GM12878 (cell line): ENCODE results near the gene B3GAT1. TPM values are rescaled to one million over a fixed set of nuclear protein-coding genes. Genes with fewer than 3 reads are reported as not detected.

Source experiments
- ATAC-seq: fragments of 200-7000 bp; cut with Tn5 transposase; 3 replicates; pipeline ENCODE4 v1.9.1; 2020; ENCODE audit warnings: mild to moderate bottlenecking, moderate library complexity
- BruUV-seq: library from RNA; stranded (reverse); fragments of 400-500 nt; replicated peaks from 2 replicates; lab custom pipeline; 2021; lab: Mats Ljungman, UMichigan
- CTCF ChIA-PET: fragments of 300-600 bp; sonication (Branson Sonifier 250); formaldehyde crosslinking; extraction: SDS; loops from one replicate; lab custom pipeline; 2021; ENCODE audit warnings: inconsistent platforms; lab: Yijun Ruan, JAX
- POLR2A ChIA-PET: fragments of 350-600 bp; formaldehyde crosslinking; extraction: SDS; loops from one replicate; lab custom pipeline; 2021; ENCODE audit warnings: inconsistent platforms; lab: Charles Lee
- RAD21 ChIA-PET: fragments of 300-600 bp; sonication (Branson Sonifier 250); formaldehyde crosslinking; loops from one replicate; lab custom pipeline; 2023; ENCODE audit warnings: antibody characterized with exemption; ENCODE audit not compliant: unreplicated experiment; lab: Charles Lee
- SMC1A ChIA-PET: fragments of 300-600 bp; sonication (Branson Sonifier 250); formaldehyde crosslinking; loops from one replicate; lab custom pipeline; 2023; ENCODE audit not compliant: unreplicated experiment, uncharacterized antibody; lab: Charles Lee
- DNase-seq: peaks from one replicate; pipeline ENCODE4 v3.0.0-alpha.2; 2011; ENCODE audit warnings: low read depth, low spot score
- FAIRE-seq: peaks from 3 replicates; lab custom pipeline; 2011; peaks lifted over from hg19 to GRCh38; lab: Jason Lieb, UNC
- H2AFZ ChIP-seq: 2 replicates; pipeline ENCODE4 v1.6.0; 2011; ENCODE audit warnings: low read depth, low read length, control low read depth; ENCODE audit not compliant: control insufficient read depth
- H3K27ac ChIP-seq: 2 replicates; pipeline ENCODE4 v1.5.1; 2011; ENCODE audit warnings: control low read depth; ENCODE audit not compliant: control insufficient read depth, insufficient read depth
- H3K27me3 ChIP-seq, 2 experiments: replicated peaks in 1 of 2; 2 replicates each; pipeline versions ENCODE4 v1.6.0 to v1.6.1; 2011; ENCODE audit warnings: low read length in 1 of 2; ENCODE audit not compliant: control insufficient read depth in 2 of 2, insufficient read depth in 2 of 2
- H3K36me3 ChIP-seq, 2 experiments: 2 replicates each; pipeline ENCODE4 v1.5.1; 2011; ENCODE audit warnings: low read length in 1 of 2; ENCODE audit not compliant: control insufficient read depth in 2 of 2, insufficient read depth in 2 of 2
- H3K4me1 ChIP-seq: 2 replicates; pipeline ENCODE4 v1.6.1; 2011; ENCODE audit warnings: mild to moderate bottlenecking, low read length, moderate library complexity, mixed read lengths; ENCODE audit not compliant: control insufficient read depth, insufficient read depth
- H3K4me2 ChIP-seq: 2 replicates; pipeline ENCODE4 v1.6.0; 2011; ENCODE audit warnings: control low read depth; ENCODE audit not compliant: control insufficient read depth, insufficient read depth
- H3K4me3 ChIP-seq: fragments of 200-600 bp; sonication (generic); 2 replicates; pipeline ENCODE4 v1.5.1; 2016
- H3K79me2 ChIP-seq: 2 replicates; pipeline ENCODE4 v1.6.0; 2011; ENCODE audit warnings: low read length; ENCODE audit not compliant: control insufficient read depth, insufficient read depth
- H3K9ac ChIP-seq: 2 replicates; pipeline ENCODE4 v1.8.0; 2011; ENCODE audit warnings: low read length, control low read depth, mixed read lengths; ENCODE audit not compliant: control insufficient read depth, insufficient read depth
- H3K9me3 ChIP-seq: replicated peaks from 3 replicates; pipeline ENCODE4 v1.5.1; 2011; ENCODE audit warnings: mild to moderate bottlenecking, low read length; ENCODE audit not compliant: control insufficient read depth, insufficient read depth
- H4K20me1 ChIP-seq: 2 replicates; pipeline ENCODE4 v1.6.0; 2011; ENCODE audit not compliant: control insufficient read depth, insufficient read depth
- WGBS: methylation state at CpG from one replicate; pipeline ENCODE4 v1.1.6; 2016; ENCODE audit warnings: low lambda C conversion rate; ENCODE audit not compliant: insufficient replicate concordance, insufficient coverage; ENCODE audit errors: missing lambda C conversion rate; 5-methylcytosine and 5-hydroxymethylcytosine counted together
- in situ Hi-C: fragments of 300-500 bp; cut with MboI; formaldehyde crosslinking; loops from 9 replicates; pipeline ENCODE4 v1.14.3; 2018; ENCODE audit warnings: mixed read lengths
- intact Hi-C: fragments of 100-400 bp; cut with micrococcal nuclease; formaldehyde crosslinking; loops from one replicate; pipeline ENCODE4 v1.14.2; 2022; ENCODE audit not compliant: unreplicated experiment
- polyA plus RNA-seq, 11 experiments: library from polyadenylated mRNA; depleted of rRNA in 4 of 11; unstranded in 6 of 11; stranded (reverse) in 5 of 11; fragments of >200 nt; fragmentation: Nextera tagmentation in 4 of 11; fragmentation: Illumina TruSeq in 1 of 11; extraction: Ambion mirVana in 4 of 11; extraction: Trizol in 1 of 11; gene quantifications; 1 replicate in 1 of 11; 2 replicates in 10 of 11; pipeline versions ENCODE4 v1.2.1 to v1.2.3, GENCODE V29; 2011 to 2016; ENCODE audit warnings: inconsistent platforms in 2 of 11, missing spikeins in 2 of 11, low read depth in 1 of 11
- total RNA-seq, 4 experiments: library from RNA; depleted of rRNA in 3 of 4; stranded (reverse); fragments of >200 nt in 3 of 4; fragmentation: Illumina TruSeq in 1 of 4; extraction: Trizol in 1 of 4; gene quantifications; 2 replicates each; pipeline versions ENCODE4 v1.2.1 to v1.2.3, GENCODE V29; 2013 to 2021
- TF ChIP-seq, protein P1 (sequence below): fragments of 450-650 bp; IDR thresholded peaks from 2 replicates; pipeline ENCODE4 v1.6.1; 2017; ENCODE audit warnings: low read depth, mild to moderate bottlenecking, moderate library complexity
- TF ChIP-seq, protein P2 (sequence below), 3 experiments: IDR thresholded peaks in 2 of 3; conservative IDR thresholded peaks in 1 of 3; 2 replicates each; pipeline ENCODE4 v1.5.1; 2011; ENCODE audit warnings: low read depth in 3 of 3, low read length in 3 of 3, mild to moderate bottlenecking in 3 of 3, control low read depth in 2 of 3, moderate library complexity in 2 of 3, inconsistent platforms in 1 of 3, mixed read lengths in 1 of 3; ENCODE audit not compliant: control insufficient read depth in 2 of 3, insufficient read depth in 1 of 3; ENCODE audit errors: extremely low read depth in 1 of 3

Gene B3GAT1
- total and polyA plus RNA-seq, 10 of the 15 experiments (the other 5 are each of a cell fraction or from before 2014, with no cell fraction given), result 0.05 TPM; not detected in 9

DNA sequence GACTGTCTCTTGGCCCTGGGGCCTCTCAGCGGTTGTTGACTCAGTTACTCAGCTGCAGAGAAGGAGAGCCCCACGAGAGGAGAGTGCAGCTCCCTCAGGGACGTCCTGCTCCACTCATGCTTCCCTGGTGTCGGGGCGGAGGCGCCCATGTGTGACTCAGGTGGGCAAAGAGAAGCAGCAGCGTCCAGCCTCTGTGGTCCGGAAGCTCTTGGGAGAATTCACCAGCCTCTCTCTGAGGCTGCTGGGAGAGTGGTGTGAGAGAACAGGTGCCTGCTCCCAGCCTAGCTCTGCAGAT is 54.5 kb downstream of the B3GAT1 start:
- H3K9ac ChIP-seq, result no peak overlapping the region
- CTCF ChIA-PET, result no interaction called here
- TF ChIP-seq, protein P1, sequence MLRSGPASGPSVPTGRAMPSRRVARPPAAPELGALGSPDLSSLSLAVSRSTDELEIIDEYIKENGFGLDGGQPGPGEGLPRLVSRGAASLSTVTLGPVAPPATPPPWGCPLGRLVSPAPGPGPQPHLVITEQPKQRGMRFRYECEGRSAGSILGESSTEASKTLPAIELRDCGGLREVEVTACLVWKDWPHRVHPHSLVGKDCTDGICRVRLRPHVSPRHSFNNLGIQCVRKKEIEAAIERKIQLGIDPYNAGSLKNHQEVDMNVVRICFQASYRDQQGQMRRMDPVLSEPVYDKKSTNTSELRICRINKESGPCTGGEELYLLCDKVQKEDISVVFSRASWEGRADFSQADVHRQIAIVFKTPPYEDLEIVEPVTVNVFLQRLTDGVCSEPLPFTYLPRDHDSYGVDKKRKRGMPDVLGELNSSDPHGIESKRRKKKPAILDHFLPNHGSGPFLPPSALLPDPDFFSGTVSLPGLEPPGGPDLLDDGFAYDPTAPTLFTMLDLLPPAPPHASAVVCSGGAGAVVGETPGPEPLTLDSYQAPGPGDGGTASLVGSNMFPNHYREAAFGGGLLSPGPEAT, result no peak
- TF ChIP-seq, protein P2, sequence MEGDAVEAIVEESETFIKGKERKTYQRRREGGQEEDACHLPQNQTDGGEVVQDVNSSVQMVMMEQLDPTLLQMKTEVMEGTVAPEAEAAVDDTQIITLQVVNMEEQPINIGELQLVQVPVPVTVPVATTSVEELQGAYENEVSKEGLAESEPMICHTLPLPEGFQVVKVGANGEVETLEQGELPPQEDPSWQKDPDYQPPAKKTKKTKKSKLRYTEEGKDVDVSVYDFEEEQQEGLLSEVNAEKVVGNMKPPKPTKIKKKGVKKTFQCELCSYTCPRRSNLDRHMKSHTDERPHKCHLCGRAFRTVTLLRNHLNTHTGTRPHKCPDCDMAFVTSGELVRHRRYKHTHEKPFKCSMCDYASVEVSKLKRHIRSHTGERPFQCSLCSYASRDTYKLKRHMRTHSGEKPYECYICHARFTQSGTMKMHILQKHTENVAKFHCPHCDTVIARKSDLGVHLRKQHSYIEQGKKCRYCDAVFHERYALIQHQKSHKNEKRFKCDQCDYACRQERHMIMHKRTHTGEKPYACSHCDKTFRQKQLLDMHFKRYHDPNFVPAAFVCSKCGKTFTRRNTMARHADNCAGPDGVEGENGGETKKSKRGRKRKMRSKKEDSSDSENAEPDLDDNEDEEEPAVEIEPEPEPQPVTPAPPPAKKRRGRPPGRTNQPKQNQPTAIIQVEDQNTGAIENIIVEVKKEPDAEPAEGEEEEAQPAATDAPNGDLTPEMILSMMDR (IDR thresholded peaks at IDR 0.05 in 2 of 3, conservative IDR thresholded peaks at IDR 0.05 in 1 of 3; ENCODE audit: control insufficient read depth in 2 of 3, extremely low read depth in 1 of 3, insufficient read depth in 1 of 3, low read depth in 3 of 3, low read length in 3 of 3), result no peak
- H3K4me3 ChIP-seq, result no peak overlapping the region
- no peak for FAIRE-seq
- BruUV-seq, result no TSS peak
- no peak overlapping the region for H3K4me2 ChIP-seq
- no peak overlapping the region for H3K27ac ChIP-seq
- H2AFZ ChIP-seq, result no peak overlapping the region
- ATAC-seq, result no peak
- H3K9me3 ChIP-seq, result no peaks in the 10 kb centered on the region
- 63% methylated on average over 8 of the region's 8 CpGs for WGBS
- POLR2A ChIA-PET, result no interaction called here
- no peaks in the 10 kb centered on the region for H3K4me1 ChIP-seq
- H4K20me1 ChIP-seq, result no peaks in the 10 kb centered on the region
- intact Hi-C loops, result loop anchor here (10.0 kb wide), 1 partner anchor 153 kb away; no protein-coding TSS in a partner anchor
- no peak for DNase-seq
- SMC1A ChIA-PET, result no interaction called here
- in situ Hi-C loops, result no loop called here
- RAD21 ChIA-PET, result no interaction called here
- no peaks in the 10 kb centered on the region; a peak in 1 of 4 replicates for H3K27me3 ChIP-seq
- no peaks in the 10 kb centered on the region for H3K79me2 ChIP-seq
- no peaks in the 10 kb centered on the region for H3K36me3 ChIP-seq
